ENCODE results near the gene GPR15LG.
"Not testable (repeated sequence)": the region's sequence is repeated elsewhere in the genome, so short reads cannot be mapped to it uniquely, and the experiment has no call there.

The GPR15LG gene

GRCh38 chr10:84173501-84173929, at the start of gene GPR15LG:
TSS of gene GPR15LG (plus strand) at chr10:84173801. CDS start at chr10:84173852, 51 bp downstream.
- DNase-seq (ENCODE audit: low read depth in 2 of 3, low spot score in 1 of 3), result no peak

DNA sequence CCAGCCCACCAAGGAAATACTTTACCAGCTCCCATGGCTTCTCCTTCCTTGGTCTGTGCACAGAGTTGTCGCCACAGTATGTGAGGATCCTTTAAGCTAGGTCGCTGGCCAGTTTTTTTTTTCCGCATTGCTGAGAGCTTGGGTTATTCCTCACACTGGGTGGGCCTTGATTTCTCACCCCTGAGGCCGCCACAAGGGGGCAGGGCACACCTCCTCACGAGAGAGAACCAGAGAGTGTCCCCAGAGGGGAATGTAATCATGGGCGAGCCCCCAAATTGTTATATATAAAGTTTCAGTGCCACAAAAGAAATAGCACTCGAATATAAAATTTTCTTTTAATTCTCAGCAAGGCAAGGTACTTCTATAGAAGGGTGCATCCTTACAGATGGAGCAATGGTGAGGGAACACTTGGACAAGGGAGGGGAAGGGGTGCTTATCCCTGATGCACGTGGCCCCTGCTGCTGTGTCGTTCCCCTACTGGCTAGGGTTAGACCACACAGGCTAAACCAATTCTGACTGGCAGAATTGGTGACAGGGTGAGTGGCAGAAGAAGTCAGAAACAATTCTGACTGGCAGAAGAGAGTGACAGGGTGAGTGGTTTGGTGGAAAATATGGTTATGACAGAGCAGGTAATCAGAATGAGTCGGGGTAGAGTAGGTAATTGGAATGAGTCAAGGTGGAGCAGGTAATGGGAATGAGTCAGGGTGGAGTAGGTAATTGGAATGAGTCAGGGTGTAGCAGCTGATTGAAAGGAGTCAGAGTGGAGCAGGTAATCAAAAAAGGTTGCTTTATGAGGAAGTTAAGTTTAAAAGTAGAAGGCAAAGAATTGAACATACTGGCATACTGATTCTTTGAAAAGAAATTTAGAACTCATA, 47.5 kb upstream of the GPR15LG start:
- DNase-seq (ENCODE audit: low read depth in 2 of 3, low spot score in 1 of 3), result not testable (repeated sequence)

DNA sequence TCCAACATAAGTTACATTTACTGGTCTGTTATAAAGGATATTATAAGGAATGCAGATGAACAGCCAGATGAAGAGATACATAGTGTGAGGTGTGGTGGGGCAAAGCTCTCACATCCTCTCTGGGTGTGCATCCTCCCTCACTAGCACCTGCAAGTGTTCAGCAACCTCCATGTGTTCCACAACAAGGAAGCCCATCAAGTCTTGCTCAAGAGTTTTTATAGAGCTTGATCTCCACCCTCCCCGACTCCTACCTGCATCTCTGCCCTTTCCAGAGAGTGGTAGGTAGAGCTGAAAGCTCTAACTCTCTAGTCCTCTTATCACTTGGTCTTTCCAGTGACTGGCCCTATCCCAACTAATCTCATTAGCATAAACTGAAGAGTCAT, 46.8 kb upstream of the GPR15LG start:
- no peak for DNase-seq (ENCODE audit: low read depth in 2 of 3, low spot score in 1 of 3)

- no peak for DNase-seq (ENCODE audit: low read depth in 2 of 3, low spot score in 1 of 3)
These were observed 37.8 kb upstream of the GPR15LG start for GRCh38 chr10:84135836-84136235.

GRCh38 chr10:84137811-84138210, 35.8 kb upstream of the GPR15LG start:
- DNase-seq (ENCODE audit: low read depth in 2 of 3, low spot score in 1 of 3), result no peak

DNA sequence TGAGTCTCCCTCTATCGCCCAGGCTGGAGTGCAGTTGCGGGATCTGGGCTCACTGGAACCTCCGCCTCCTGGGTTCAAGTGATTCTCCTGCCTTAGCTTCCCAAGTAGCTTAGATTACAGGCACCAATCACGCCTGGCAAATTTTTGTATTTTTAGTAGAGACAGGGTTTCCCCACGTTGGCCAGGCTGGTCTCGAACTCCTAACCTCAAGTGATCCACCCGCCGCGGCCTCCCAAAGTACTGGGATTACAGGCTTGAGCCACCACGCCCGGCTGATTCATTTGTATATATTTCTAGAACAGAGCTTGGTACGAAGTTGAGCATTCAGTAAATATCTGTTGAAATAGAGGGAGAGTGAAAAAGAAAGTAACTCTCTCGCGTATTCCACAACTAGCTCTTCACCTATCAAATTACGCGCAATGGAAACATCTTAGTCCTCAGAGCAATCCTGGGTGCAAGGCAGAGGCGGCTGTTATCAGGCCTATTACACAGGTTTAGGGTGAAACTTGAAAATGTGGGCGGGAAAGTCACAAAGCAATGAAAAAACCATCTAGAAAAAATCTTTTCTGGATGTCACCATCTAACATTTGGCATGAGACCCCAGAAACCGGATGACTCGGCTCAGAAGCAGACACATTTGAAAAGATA, 35.0 kb upstream of the GPR15LG start:
- peak; percentile 55 to 58 (median 56) for DNase-seq (ENCODE audit: low read depth in 2 of 3, low spot score in 1 of 3)

DNA sequence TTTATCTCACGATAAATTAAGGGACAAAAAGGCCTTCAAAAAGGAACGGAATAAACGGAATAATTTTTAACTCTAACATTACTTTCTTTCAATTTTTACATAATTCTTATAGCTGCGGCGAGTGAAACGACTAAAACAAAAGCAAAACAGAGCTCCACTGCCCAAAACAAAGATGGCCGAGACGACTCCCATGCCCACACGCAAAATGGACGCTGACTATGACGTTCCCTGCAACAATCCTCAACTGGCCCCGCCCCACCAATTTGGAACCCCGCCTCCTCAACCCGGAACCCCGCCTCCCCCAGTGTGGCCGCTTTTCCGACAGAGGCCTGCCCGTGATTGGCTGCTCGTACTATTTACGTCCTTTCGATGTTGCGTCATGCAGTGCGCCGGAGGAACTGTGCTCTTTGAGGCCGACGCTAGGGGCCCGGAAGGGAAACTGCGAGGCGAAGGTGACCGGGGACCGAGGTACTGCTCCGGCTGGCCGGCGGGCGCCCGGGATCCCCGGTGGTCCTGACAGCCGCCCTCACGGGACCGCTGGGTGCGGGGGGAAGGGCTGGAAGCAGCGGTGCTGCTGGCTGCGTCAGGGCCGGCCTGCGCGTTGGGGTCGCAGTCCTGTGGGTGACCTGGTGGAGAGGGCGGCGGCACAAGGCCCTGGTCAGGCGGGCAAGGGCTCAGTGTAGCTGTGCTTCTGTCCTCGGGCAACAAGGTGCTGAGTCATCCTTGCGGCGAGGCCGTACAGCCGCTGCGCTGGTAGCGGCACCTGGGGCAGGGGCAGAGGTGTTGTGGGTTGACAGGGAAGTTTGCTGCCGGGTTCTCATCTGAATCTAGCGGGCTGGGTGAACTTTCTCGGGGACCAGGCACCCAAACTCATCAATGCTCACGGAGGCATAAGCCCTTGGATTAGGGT, 34.2 kb upstream of the GPR15LG start, which contains the start of gene GHITM:
Gene GHITM, plus strand, starts transcription at position 384 of the 910 bp plus-strand sequence. CDS start 1,992 bp downstream, outside the sequence.
- peak; percentile 99 to 100 (median 99) for DNase-seq (ENCODE audit: low read depth in 2 of 3, low spot score in 1 of 3)

GRCh38 chr10:84140036-84140379, 33.6 kb upstream of the GPR15LG start:
- DNase-seq (ENCODE audit: low read depth in 2 of 3, low spot score in 1 of 3), result no peak

- DNase-seq (ENCODE audit: low read depth in 2 of 3, low spot score in 1 of 3), result no peak
These were observed 26.3 kb upstream of the GPR15LG start for GRCh38 chr10:84147347-84147746.

DNA sequence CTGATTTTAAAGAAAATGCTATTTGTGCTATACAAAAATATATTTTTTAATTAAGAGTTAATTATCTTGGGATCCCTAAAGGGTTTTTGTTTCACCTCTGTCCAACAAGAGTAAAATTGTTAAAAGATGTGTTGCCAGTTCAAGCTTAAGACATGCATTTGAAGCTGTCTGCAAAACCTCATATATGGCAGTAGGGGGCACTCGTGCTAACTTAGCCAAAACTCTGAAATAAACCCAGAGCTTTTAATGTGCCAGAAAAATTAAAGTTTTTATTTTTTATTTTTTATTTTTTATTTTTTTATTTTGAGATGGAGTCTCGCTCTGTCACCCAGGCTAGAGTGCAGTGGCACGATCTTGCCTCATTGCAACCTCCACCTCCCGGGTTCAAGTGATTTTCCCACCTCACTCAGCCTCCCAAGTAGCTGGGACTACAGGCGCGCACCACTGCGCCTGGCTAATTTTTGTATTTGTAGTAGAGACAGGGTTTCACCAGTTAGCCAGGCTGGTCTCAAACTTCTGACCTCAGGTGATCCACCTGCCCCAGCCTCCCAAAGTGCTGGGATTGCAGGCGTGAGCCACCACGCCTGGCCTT, 25.5 kb upstream of the GPR15LG start:
- peak in 1 of 3 donors; percentile 24 for DNase-seq (ENCODE audit: low read depth in 2 of 3, low spot score in 1 of 3)

GRCh38 chr10:84149854-84150253, 23.7 kb upstream of the GPR15LG start:
- no peak for DNase-seq (ENCODE audit: low read depth in 2 of 3, low spot score in 1 of 3)

- DNase-seq (ENCODE audit: low read depth in 2 of 3, low spot score in 1 of 3), result no peak
These were observed 20.8 kb upstream of the GPR15LG start for GRCh38 chr10:84152769-84153168.

GRCh38 chr10:84155521-84155920, 18.1 kb upstream of the GPR15LG start:
- DNase-seq (ENCODE audit: low read depth in 2 of 3, low spot score in 1 of 3), result no peak

DNA sequence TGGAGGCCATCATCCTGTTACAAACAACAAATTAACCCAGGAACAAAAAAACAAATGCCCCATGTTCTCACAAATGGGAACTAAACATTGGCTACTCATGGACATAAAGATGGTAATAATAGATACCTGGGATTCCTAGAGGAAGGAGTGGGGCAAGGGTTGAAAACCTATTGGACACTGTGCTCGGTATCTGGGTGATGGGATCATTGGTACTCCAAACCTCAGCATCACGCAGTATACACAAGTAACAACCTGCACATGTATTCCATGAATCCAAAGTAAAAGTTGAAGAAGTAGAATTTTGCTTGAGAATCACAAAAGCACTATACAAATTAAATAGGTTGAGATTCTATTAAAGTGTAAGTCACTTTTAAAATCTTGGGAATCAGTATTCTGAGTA, 17.6 kb upstream of the GPR15LG start:
- DNase-seq (ENCODE audit: low read depth in 2 of 3, low spot score in 1 of 3), result no peak

- peak in 1 of 3 donors; percentile 32 for DNase-seq (ENCODE audit: low read depth in 2 of 3, low spot score in 1 of 3)
These were observed 16.8 kb upstream of the GPR15LG start for GRCh38 chr10:84156768-84157167.

DNA sequence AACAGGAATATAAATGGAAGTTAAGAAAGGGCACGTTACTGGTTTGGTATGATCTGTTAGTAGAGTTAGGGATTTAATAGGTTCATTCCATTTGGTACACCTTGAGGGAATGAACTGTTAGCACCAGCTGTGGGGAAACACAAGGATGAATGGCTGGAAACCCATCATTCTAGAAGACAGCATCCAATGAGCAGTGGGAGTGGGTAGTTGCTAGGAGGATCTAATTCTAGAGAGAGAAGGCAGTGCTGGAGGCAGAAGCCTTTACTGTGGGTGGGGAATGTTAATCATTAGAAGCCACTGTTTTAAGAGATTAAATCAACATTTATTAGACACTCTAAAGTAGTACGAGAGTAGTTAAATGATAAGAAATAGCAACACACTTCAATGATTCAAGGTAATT, 15.5 kb upstream of the GPR15LG start:
- DNase-seq (ENCODE audit: low read depth in 2 of 3, low spot score in 1 of 3), result no peak

- no peak for DNase-seq (ENCODE audit: low read depth in 2 of 3, low spot score in 1 of 3)
These were observed 15.1 kb upstream of the GPR15LG start for GRCh38 chr10:84158550-84158949.

GRCh38 chr10:84159076-84159685, 14.4 kb upstream of the GPR15LG start:
- no peak for DNase-seq (ENCODE audit: low read depth in 2 of 3, low spot score in 1 of 3)

DNA sequence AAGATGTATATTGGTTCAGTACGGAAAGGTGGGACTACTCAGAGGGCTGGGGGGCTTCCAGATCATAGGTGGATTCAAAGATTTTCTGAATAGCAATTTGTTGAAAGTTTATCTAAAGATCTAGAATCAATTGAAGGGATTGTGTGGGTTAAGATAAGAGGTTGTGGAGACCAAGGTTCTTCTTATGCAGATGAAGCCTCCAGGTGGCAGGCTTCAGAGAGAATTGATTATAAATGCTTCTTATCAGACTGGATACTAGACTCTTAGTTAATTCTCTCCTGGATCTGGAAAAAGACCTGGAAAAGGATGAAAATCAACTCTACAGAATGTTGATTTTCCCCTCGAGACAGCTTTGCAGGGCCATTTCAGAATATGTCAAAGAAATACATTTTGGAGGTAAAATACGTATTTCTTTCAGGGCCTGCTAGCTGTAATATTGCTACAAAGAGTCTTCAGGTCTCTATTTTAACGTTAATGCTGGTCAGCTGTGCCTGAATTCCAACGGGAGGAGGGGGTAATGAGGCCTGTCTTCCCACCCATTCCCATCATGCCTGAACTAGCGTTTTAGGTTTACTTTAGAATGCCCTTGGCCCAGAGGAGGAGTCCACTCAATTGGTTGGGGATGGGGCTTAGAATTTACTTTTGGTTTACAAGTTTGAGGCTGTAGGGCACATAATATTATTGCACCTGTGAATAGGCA, 12.8 kb upstream of the GPR15LG start:
- DNase-seq (ENCODE audit: low read depth in 2 of 3, low spot score in 1 of 3), result no peak

GRCh38 chr10:84163996-84164395, 9.6 kb upstream of the GPR15LG start:
- DNase-seq (ENCODE audit: low read depth in 2 of 3, low spot score in 1 of 3), result no peak
